Tibial artery (tissue), 4 donors: Measurements from ENCODE around the gene CDCP2.
"Not testable (repeated sequence)": the region's sequence is repeated elsewhere in the genome, so short reads cannot be mapped to it uniquely, and the experiment has no call there.

Experiments used
- DNase-seq, 2 donors: peaks; one replicate each; pipeline ENCODE4 v3.0.0-alpha.2; 2019
- H3K27ac ChIP-seq, 2 donors: fragments of 200-600 bp; sonication (generic) in 1 of 2; 1 replicate in 1 of 2; 2 replicates in 1 of 2; pipeline ENCODE4 v1.5.1; 2018 to 2019; ENCODE audit warnings: mild to moderate bottlenecking in 1 of 2
- H3K27me3 ChIP-seq, 2 donors: fragments of 200-600 bp; sonication (generic) in 1 of 2; one replicate each; pipeline versions ENCODE4 v1.5.1 to v1.6.0; 2016 to 2019
- H3K36me3 ChIP-seq, 3 donors: fragments of 200-600 bp; sonication (generic) in 2 of 3; one replicate each; pipeline ENCODE4 v1.5.1; 2016 to 2019; ENCODE audit warnings: mild to moderate bottlenecking in 2 of 3
- H3K4me1 ChIP-seq, 4 donors: fragments of 200-600 bp; sonication (generic) in 2 of 4; 1 replicate in 3 of 4; 2 replicates in 1 of 4; pipeline ENCODE4 v1.5.1; 2016 to 2019
- H3K4me3 ChIP-seq, 2 donors: fragments of 200-600 bp; sonication (generic) in 1 of 2; 1 replicate in 1 of 2; 2 replicates in 1 of 2; pipeline ENCODE4 v1.5.1; 2018 to 2019; ENCODE audit warnings: mild to moderate bottlenecking in 2 of 2
- H3K9me3 ChIP-seq, 3 donors: fragments of 200-600 bp; sonication (generic) in 1 of 3; one replicate each; pipeline ENCODE4 v1.5.1; 2016 to 2019
- CTCF ChIP-seq, 2 experiments: fragments of 200-600 bp in 1 of 2; fragments of 450-650 bp in 1 of 2; IDR thresholded peaks; one replicate each; pipeline ENCODE4 v1.5.1; 2017 to 2019; ENCODE audit warnings: antibody characterized with exemption in 2 of 2, mild to moderate bottlenecking in 1 of 2, moderate library complexity in 1 of 2
- intact Hi-C: fragments of 100-400 bp; cut with DNase I; formaldehyde crosslinking; loops from one replicate; pipeline ENCODE4 v1.15.0; 2023; ENCODE audit warnings: low total_unique reads

Gene CDCP2

DNA sequence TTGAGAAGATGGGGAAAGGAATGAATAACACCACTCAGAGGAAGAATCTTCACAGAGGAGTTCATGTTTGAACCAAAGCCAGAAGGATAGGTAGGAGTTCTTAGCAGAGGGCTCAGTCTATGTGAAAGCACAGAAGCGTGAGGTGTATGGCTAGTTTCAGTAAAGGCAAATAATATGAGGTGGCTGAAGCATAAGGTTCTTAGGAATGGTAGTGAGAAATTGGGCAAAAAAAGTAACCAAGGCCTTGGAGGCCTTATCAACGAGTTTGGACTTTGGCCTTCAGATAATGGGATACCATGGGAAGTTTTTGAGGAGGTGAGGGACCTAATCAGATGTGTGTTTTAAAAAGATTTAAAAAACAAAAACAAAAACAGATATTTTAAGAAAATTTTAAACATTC, 52.3 kb downstream of the CDCP2 start:
- Histone ChIP-seq H3K36me3 (peaks cover 3 to 22% (median 8%) of the 10 kb centered on the region in 3 donors), H3K4me3 (no peak overlapping the region), H3K27ac (no peak overlapping the region), H3K27me3 (no peaks in the 10 kb centered on the region), H3K9me3 (no peaks in the 10 kb centered on the region), H3K4me1 (no peaks in the 10 kb centered on the region)
- intact Hi-C loops, result no loop called here
- no peak for DNase-seq
- no peak for TF ChIP-seq CTCF (IDR thresholded peaks at IDR 0.05)

DNA sequence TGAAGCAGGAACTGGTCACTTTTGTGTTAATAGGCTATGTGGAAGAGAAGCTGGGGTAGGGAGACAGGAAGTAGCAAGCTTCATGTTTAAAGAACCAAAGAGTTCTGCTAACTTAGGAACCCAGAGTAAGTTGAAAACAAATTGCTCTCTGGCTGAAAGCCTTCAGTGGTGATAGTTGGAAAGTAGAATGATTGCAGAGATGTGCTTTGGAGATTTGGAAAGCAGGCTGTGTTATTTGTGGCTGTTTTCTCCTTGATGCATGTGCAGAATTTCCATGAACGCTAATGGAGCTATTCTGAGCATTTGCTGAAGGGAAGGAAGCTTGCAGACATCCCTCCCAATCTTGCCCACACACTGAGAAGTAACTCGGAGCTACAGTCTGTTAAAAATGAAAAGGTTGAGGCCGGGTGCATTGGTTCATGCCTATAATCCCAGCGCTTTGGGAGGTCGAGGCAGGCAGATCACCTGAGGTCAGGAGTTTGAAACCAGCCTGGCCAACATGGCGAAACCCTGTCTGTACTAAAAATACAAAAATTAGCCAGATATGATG, 53.7 kb downstream of the CDCP2 start:
- TF ChIP-seq CTCF (IDR thresholded peaks at IDR 0.05), result no peak
- Histone ChIP-seq H3K27me3 (no peaks in the 10 kb centered on the region), H3K27ac (no peak overlapping the region), H3K4me1 (no peaks in the 10 kb centered on the region), H3K36me3 (peaks cover 3 to 22% (median 8%) of the 10 kb centered on the region in 3 donors), H3K9me3 (no peaks in the 10 kb centered on the region), H3K4me3 (no peak overlapping the region)
- intact Hi-C loops, result loop anchor here (10.0 kb wide), 1 partner anchor 706 kb away; the partner anchor contains the start of gene TTC22
- no peak for DNase-seq

DNA sequence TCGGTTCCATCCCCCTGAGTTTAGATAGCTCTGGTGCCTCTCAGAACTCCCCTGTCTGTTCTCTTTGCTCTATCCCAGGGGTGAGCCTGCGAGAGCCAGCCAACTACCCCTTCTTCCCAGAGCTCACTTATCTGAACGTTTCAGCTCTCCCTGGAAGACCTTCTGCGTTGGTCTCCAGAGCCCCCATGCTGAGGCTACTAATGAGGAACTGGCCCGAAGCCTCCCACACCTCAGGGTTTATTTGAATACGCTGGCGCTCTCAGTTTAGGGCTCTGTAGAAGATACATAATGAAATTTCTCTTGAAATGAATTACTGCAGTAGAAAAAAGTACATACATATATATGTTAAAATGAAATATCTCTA, 55.9 kb downstream of the CDCP2 start:
- DNase-seq, result no peak
- Histone ChIP-seq H3K4me1 (no peaks in the 10 kb centered on the region), H3K9me3 (no peaks in the 10 kb centered on the region), H3K36me3 (peaks cover 3 to 22% (median 8%) of the 10 kb centered on the region in 3 donors), H3K4me3 (no peak overlapping the region), H3K27me3 (no peaks in the 10 kb centered on the region), H3K27ac (no peak overlapping the region)
- intact Hi-C loops, result loop anchor here (10.0 kb wide), 1 partner anchor 708 kb away; the partner anchor contains the start of gene TTC22
- no peak for TF ChIP-seq CTCF (IDR thresholded peaks at IDR 0.05)

GRCh38 chr1:54096227-54096876, 56.4 kb downstream of the CDCP2 start:
- no peaks in the 10 kb centered on the region for H3K9me3 ChIP-seq
- intact Hi-C loops, result loop anchor here (10.0 kb wide), 1 partner anchor 708 kb away; the partner anchor contains the start of gene TTC22
- no peak for TF ChIP-seq CTCF (IDR thresholded peaks at IDR 0.05)
- no peaks in the 10 kb centered on the region for H3K27me3 ChIP-seq
- H3K27ac ChIP-seq, result no peak overlapping the region
- no peaks in the 10 kb centered on the region for H3K4me1 ChIP-seq
- no peak for DNase-seq
- peaks cover 3 to 22% (median 8%) of the 10 kb centered on the region in 3 donors for H3K36me3 ChIP-seq
- no peak overlapping the region for H3K4me3 ChIP-seq

DNA sequence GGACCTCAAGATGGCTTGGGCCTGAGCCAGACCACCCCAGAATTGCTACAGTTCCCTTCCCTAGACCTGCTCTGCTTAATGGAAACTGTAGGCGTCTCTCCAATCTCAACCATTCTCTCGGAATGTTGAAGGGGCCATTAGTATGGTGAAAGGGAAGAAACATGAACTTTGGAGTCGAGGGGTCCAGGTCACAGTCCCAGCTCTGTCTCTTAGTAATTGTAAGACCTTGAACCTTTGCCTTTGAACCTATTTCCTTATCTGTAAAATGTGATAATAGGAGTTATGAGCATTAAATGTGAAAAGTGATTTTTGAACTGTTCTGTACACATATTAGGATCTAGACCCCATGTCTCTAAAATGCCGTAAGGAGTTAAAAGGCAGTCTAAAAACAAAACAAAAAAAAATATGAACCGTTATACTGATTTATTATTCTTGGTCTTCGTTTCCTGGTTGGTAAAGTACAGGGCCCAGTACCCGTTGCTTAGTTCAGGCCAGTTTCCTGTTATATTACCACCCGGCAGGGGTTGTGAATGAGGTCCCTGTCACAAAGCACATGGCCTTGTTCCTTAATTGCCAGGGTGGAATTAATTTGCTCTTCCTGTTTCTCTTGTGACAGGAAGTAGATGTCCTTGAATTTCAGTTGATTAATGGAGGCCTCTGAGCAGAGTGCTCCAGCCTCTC, 57.1 kb downstream of the CDCP2 start:
- Histone ChIP-seq H3K4me3 (no peak overlapping the region), H3K4me1 (no peaks in the 10 kb centered on the region)

GRCh38 chr1:54094730-54095105, 58.1 kb downstream of the CDCP2 start:
- peaks cover 6 to 22% (median 8%) of the 10 kb centered on the region in 3 donors for H3K36me3 ChIP-seq
- H3K4me1 ChIP-seq, DNase-seq, H3K27ac ChIP-seq, H3K4me3 ChIP-seq, H3K27me3 ChIP-seq, H3K9me3 ChIP-seq: not testable (repeated sequence)
- intact Hi-C loops, result loop anchor here (10.0 kb wide), 1 partner anchor 710 kb away; the partner anchor contains the start of gene TTC22

More for the DNA sequence above, 57.1 kb downstream of the CDCP2 start:
- peaks cover 3 to 22% (median 8%) of the 10 kb centered on the region in 3 donors for H3K36me3 ChIP-seq
- no peak for TF ChIP-seq CTCF (IDR thresholded peaks at IDR 0.05)
- no peaks in the 10 kb centered on the region for H3K27me3 ChIP-seq
- no peaks in the 10 kb centered on the region for H3K9me3 ChIP-seq
- intact Hi-C loops, result loop anchor here (10.0 kb wide), 1 partner anchor 709 kb away; the partner anchor contains the start of gene TTC22
- DNase-seq, result no peak
- H3K27ac ChIP-seq, result no peak overlapping the region
